H9 (cell line): ENCODE data around the gene KCTD21. TPM values are rescaled to one million over a fixed set of nuclear protein-coding genes. Genes with fewer than 3 reads are reported as not detected.

Experiments used
- DNase-seq: peaks from one replicate; pipeline ENCODE4 v3.0.0-alpha.2; 2017
- H2AFZ ChIP-seq: one replicate; pipeline ENCODE4 v1.6.1; 2013; ENCODE audit warnings: mild to moderate bottlenecking, low read length, control low read depth, moderate library complexity
- H2AK5ac ChIP-seq: 2 replicates; pipeline ENCODE4 v1.6.1; 2013; ENCODE audit warnings: low read length, control low read depth, mixed read lengths; ENCODE audit not compliant: insufficient read length
- H2BK120ac ChIP-seq: one replicate; pipeline ENCODE4 v1.6.1; 2013; ENCODE audit warnings: low read depth, mild to moderate bottlenecking, low read length, control low read depth, inconsistent platforms; ENCODE audit not compliant: poor library complexity, severe bottlenecking
- H2BK12ac ChIP-seq: 2 replicates; pipeline ENCODE4 v1.6.1; 2013; ENCODE audit warnings: low read length, control low read depth, mixed read lengths, low read depth; ENCODE audit not compliant: insufficient read length
- H2BK15ac ChIP-seq: 2 replicates; pipeline ENCODE4 v1.6.1; 2013; ENCODE audit warnings: low read depth, low read length, control low read depth
- H2BK20ac ChIP-seq: one replicate; pipeline ENCODE4 v1.6.1; 2013; ENCODE audit warnings: low read depth, mild to moderate bottlenecking, low read length, control low read depth, inconsistent platforms; ENCODE audit not compliant: poor library complexity, severe bottlenecking
- H2BK5ac ChIP-seq: 2 replicates; pipeline ENCODE4 v1.6.1; 2013; ENCODE audit warnings: low read length, control low read depth, mixed read lengths; ENCODE audit not compliant: insufficient read length
- H3K14ac ChIP-seq: 2 replicates; pipeline ENCODE4 v1.6.1; 2013; ENCODE audit warnings: low read length, control low read depth; ENCODE audit not compliant: insufficient read depth
- H3K18ac ChIP-seq: 2 replicates; pipeline ENCODE4 v1.6.1; 2013; ENCODE audit warnings: low read depth, mild to moderate bottlenecking, mixed read lengths, low read length, control low read depth; ENCODE audit not compliant: insufficient read length
- H3K23ac ChIP-seq: 2 replicates; pipeline ENCODE4 v1.6.1; 2013; ENCODE audit warnings: low read length, control low read depth, mixed read lengths, low read depth; ENCODE audit not compliant: insufficient read length
- H3K23me2 ChIP-seq: 2 replicates; pipeline ENCODE4 v1.6.1; 2013; ENCODE audit warnings: low read depth, mild to moderate bottlenecking, mixed read lengths, low read length, control low read depth; ENCODE audit not compliant: insufficient read length, poor library complexity, severe bottlenecking
- H3K27ac ChIP-seq: 2 replicates; pipeline ENCODE4 v1.5.1; 2013; ENCODE audit warnings: low read length, control low read depth, mixed read lengths, low read depth; ENCODE audit not compliant: insufficient read length
- H3K27me3 ChIP-seq: 2 replicates; pipeline ENCODE4 v1.6.1; 2013; ENCODE audit warnings: low read length, control low read depth, inconsistent platforms; ENCODE audit not compliant: insufficient read depth
- H3K4ac ChIP-seq: 2 replicates; pipeline ENCODE4 v1.6.1; 2013; ENCODE audit warnings: low read depth, mild to moderate bottlenecking, control low read depth, inconsistent platforms, low read length, moderate library complexity
- H3K4me1 ChIP-seq: 2 replicates; pipeline ENCODE4 v1.6.1; 2013; ENCODE audit warnings: low read length, control low read depth, inconsistent platforms; ENCODE audit not compliant: insufficient read depth
- H3K4me2 ChIP-seq: 2 replicates; pipeline ENCODE4 v1.6.1; 2013; ENCODE audit warnings: low read length, control low read depth, mixed read lengths; ENCODE audit not compliant: insufficient read length, insufficient read depth
- H3K56ac ChIP-seq: 2 replicates; pipeline ENCODE4 v1.6.1; 2013; ENCODE audit warnings: low read depth, mild to moderate bottlenecking, mixed read lengths, low read length, control low read depth; ENCODE audit not compliant: insufficient read length
- H3K79me1 ChIP-seq: 2 replicates; pipeline ENCODE4 v1.6.1; 2013; ENCODE audit warnings: low read depth, mild to moderate bottlenecking, moderate library complexity, low read length, control low read depth, inconsistent platforms; ENCODE audit not compliant: insufficient read depth, poor library complexity, severe bottlenecking
- H3K79me2 ChIP-seq: 2 replicates; pipeline ENCODE4 v1.6.1; 2013; ENCODE audit warnings: low read length, control low read depth, inconsistent platforms; ENCODE audit not compliant: insufficient read depth
- H3K9ac ChIP-seq: 2 replicates; pipeline ENCODE4 v1.6.1; 2013; ENCODE audit warnings: low read length, control low read depth, mixed read lengths; ENCODE audit not compliant: insufficient read length; ENCODE audit errors: extremely low read depth
- H3K9me3 ChIP-seq: one replicate; pipeline ENCODE4 v1.6.1; 2013; ENCODE audit warnings: low read depth, low read length, inconsistent platforms; ENCODE audit not compliant: control insufficient read depth
- H3T11ph ChIP-seq: one replicate; pipeline ENCODE4 v1.6.1; 2013; ENCODE audit warnings: mild to moderate bottlenecking, low read length, control low read depth, inconsistent platforms
- H4K20me1 ChIP-seq: one replicate; pipeline ENCODE4 v1.6.1; 2013; ENCODE audit not compliant: control insufficient read depth, insufficient read length, insufficient read depth
- H4K5ac ChIP-seq: 2 replicates; pipeline ENCODE4 v1.6.1; 2013; ENCODE audit warnings: low read depth, mild to moderate bottlenecking, mixed read lengths, low read length, control low read depth; ENCODE audit not compliant: insufficient read length
- H4K8ac ChIP-seq: replicated peaks from 2 replicates; pipeline ENCODE4 v1.6.1; 2013; ENCODE audit warnings: low read length, control low read depth, mixed read lengths, low read depth; ENCODE audit not compliant: insufficient read length
- H4K91ac ChIP-seq: 2 replicates; pipeline ENCODE4 v1.6.1; 2013; ENCODE audit warnings: low read depth, mild to moderate bottlenecking, moderate library complexity, mixed read lengths, low read length, control low read depth; ENCODE audit not compliant: insufficient read length
- H3K27ac Mint-ChIP-seq, 3 experiments: 2 replicates in 2 of 3; 3 replicates in 1 of 3; pipeline ENCODE4 v1.8.0; 2020 to 2021; ENCODE audit warnings: mixed read lengths in 3 of 3, mild to moderate bottlenecking in 1 of 3, moderate library complexity in 1 of 3
- H3K27me3 Mint-ChIP-seq: 2 replicates; pipeline ENCODE4 v1.8.0; 2021; ENCODE audit warnings: low read depth, mild to moderate bottlenecking, moderate library complexity, mixed read lengths
- H3K36me3 Mint-ChIP-seq, 3 experiments: 2 replicates in 2 of 3; 3 replicates in 1 of 3; pipeline ENCODE4 v1.8.0; 2020 to 2021; ENCODE audit warnings: low read depth in 3 of 3, mixed read lengths in 3 of 3; ENCODE audit not compliant: insufficient read depth in 1 of 3
- H3K4me1 Mint-ChIP-seq, 2 experiments: 2 replicates each; pipeline ENCODE4 v1.8.0; 2020; ENCODE audit warnings: mixed read lengths in 2 of 2
- H3K4me3 Mint-ChIP-seq, 2 experiments: 2 replicates in 1 of 2; 3 replicates in 1 of 2; pipeline ENCODE4 v1.8.0; 2020 to 2021; ENCODE audit warnings: mild to moderate bottlenecking in 2 of 2, mixed read lengths in 2 of 2, moderate library complexity in 1 of 2
- H3K9me3 Mint-ChIP-seq, 2 experiments: 2 replicates in 1 of 2; 3 replicates in 1 of 2; pipeline ENCODE4 v1.8.0; 2020; ENCODE audit warnings: mild to moderate bottlenecking in 2 of 2, mixed read lengths in 2 of 2, moderate library complexity in 1 of 2
- CTCF ChIP-seq: fragments of 200-600 bp; sonication (generic); conservative IDR thresholded peaks from 3 replicates; pipeline ENCODE4 v1.8.0; 2021; ENCODE audit warnings: antibody characterized with exemption, mild to moderate bottlenecking
- WGBS: extraction: QIAGEN DNeasy Blood & Tissue Kit; methylation state at CpG from one replicate; pipeline ENCODE4 v1.1.7; 2013; ENCODE audit warnings: missing lambda C conversion rate, low lambda C conversion rate, mixed read lengths; ENCODE audit not compliant: insufficient read length; ENCODE audit errors: extremely low coverage; 5-methylcytosine and 5-hydroxymethylcytosine counted together
- total RNA-seq: library from RNA; stranded (reverse); gene quantifications from 2 replicates; pipeline ENCODE4 v1.2.1, GENCODE V29; 2021

KCTD21 gene
- total RNA-seq, 1 experiment from 2014 or later, result 4.0 TPM

- Histone ChIP-seq H3K4me1 (no peaks in the 10 kb centered on the region), H3K9me3 (no peaks in the 10 kb centered on the region), H2BK15ac (no peak overlapping the region), H3K79me2 (no peaks in the 10 kb centered on the region), H3K4me2 (no peak overlapping the region), H2BK12ac (no peak overlapping the region), H3K27me3 (no peaks in the 10 kb centered on the region), H2AK5ac (no peak overlapping the region), H3K79me1 (no peaks in the 10 kb centered on the region), H3K4ac (no peak overlapping the region), H3K14ac (no peak overlapping the region), H3K18ac (no peak overlapping the region), H2AFZ (no peak overlapping the region), H2BK20ac (no peak overlapping the region), H3K23me2 (no peaks in the 10 kb centered on the region), H4K5ac (no peak overlapping the region), H4K8ac (no peak overlapping the region), H3T11ph (no peak overlapping the region), H3K27ac (no peak overlapping the region), H2BK5ac (no peak overlapping the region), H3K23ac (no peak overlapping the region), H2BK120ac (no peak overlapping the region), H4K91ac (no peak overlapping the region), H3K9ac (no peak overlapping the region), H4K20me1 (no peaks in the 10 kb centered on the region), H3K56ac (no peak overlapping the region)
- no CpG with 5 or more reads among the region's 5 CpGs for WGBS
- no peak for DNase-seq
- TF ChIP-seq CTCF, result no peak
- Mint-ChIP-seq H3K4me3 (no peak overlapping the region), H3K27me3 (no peaks in the 10 kb centered on the region; the same call in 1 of the 2 replicates), H3K4me1 (peaks cover 3 to 5% of the 10 kb centered on the region in 2 experiments; a peak in 2 of 4 replicates), H3K9me3 (no peaks in the 10 kb centered on the region), H3K27ac (no peak overlapping the region), H3K36me3 (peaks cover 11 to 27% (median 22%) of the 10 kb centered on the region in 3 experiments)
These were observed 23.1 kb upstream of the KCTD21 start for GRCh38 chr11:78211565-78211964.
